ENCODE data around the gene UGT1A9.

DNA sequence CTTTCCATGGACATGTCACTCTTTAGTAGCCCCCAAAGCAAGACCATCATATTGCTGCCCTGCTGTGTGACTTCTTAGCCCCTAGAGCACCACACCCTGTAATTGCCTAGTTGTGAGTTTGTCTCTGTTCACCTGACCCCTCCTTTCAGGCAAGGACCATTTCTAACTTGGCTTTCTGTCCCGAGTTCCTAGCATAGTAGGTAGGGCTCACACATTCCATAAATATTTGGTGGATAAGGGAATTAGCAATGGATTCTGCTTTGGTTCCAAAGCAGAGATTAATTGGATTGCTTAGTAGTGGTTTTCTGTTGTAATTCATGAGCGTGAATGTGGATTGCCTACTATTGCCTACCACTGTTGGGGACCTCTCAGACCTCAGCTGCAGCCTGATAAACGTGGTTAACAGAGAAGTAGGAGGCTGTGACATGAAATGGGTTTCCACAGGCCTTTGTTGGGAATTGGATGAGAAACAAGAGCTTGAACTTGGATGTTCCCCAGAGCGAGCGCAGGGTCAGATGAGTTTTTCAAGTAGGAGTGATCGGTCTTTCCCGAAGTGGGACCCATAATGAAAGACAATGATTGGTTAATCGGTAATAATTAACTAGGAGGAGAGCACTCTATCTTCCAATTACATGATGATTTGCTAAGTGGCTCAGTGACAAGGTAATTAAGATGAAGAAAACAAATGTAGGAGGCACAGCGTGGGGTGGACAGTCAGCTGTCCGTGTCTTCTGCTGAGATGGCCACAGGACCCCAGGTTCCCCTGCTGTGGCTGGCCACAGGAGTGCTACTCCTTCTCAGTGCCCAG lies 75.0 kb downstream of the UGT1A9 start:
- TF ChIP-seq POLR2A (IDR thresholded peaks at IDR 0.05; ENCODE audit: low read depth, low read length) (no peak), POLR2AphosphoS5 (IDR thresholded peaks at IDR 0.05; ENCODE audit: low read depth, low read length) (no peak)
